ENCODE measurements around the gene MKKS. TPM values are rescaled to one million over a fixed set of nuclear protein-coding genes. Genes with fewer than 3 reads are reported as not detected.

Gene MKKS
- total and polyA plus RNA-seq, 10 of the 15 experiments (the other 5 are each of a cell fraction or from before 2014, with no cell fraction given), result 4.3 to 17.9 (median 7.7) TPM

DNA sequence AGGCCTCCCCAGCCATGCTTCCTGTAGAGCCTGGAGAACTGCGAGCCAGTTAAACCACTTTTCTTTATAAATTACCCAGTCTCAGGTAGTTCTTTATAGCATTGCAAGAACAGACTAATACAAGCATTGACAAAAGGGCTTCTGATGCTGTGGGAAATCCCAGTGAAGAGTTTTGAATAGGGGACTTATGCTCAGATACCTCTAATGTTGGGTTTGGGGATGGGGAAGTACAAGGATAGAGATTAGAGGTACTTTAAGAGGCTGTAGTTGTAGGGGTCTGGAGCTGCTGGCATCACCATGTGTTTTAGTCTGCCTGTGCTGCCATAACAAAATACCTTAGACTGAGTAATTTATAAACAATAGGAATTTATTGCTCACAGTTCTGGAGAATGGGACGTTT is 9.9 kb upstream of the MKKS start:
- no TSS peak for BruUV-seq (replicated peaks)
- Histone ChIP-seq H3K4me3 (no peak overlapping the region), H3K27ac (ENCODE audit: control insufficient read depth, insufficient read depth) (0 out of 2 replicates have a peak overlapping the region, but pooled peaks have one; percentile 6), H3K9ac (ENCODE audit: control insufficient read depth, insufficient read depth, low read length) (no peak overlapping the region), H3K9me3 (replicated peaks; ENCODE audit: control insufficient read depth, insufficient read depth, low read length) (no peaks in the 10 kb centered on the region), H4K20me1 (ENCODE audit: control insufficient read depth, insufficient read depth) (no peaks in the 10 kb centered on the region), H3K27me3 (replicated peaks in 1 of 2; ENCODE audit: control insufficient read depth in 2 of 2, insufficient read depth in 2 of 2, low read length in 1 of 2) (no peaks in the 10 kb centered on the region), H3K4me1 (ENCODE audit: control insufficient read depth, insufficient read depth, low read length) (peaks cover 25% of the 10 kb centered on the region), H3K79me2 (ENCODE audit: control insufficient read depth, insufficient read depth, low read length) (peaks cover 14% of the 10 kb centered on the region), H3K36me3 (ENCODE audit: control insufficient read depth in 2 of 2, insufficient read depth in 2 of 2, low read length in 1 of 2) (no peaks in the 10 kb centered on the region), H2AFZ (ENCODE audit: control insufficient read depth, low read depth, low read length) (no peak overlapping the region), H3K4me2 (ENCODE audit: control insufficient read depth, insufficient read depth) (0 out of 2 replicates have a peak overlapping the region, but pooled peaks have one; percentile 8)
- in situ Hi-C loops (cut with MboI) (no loop called here), intact Hi-C loops (cut with micrococcal nuclease; ENCODE audit: unreplicated experiment) (no loop called here)
- FAIRE-seq (no peak), DNase-seq (ENCODE audit: low read depth, low spot score) (no peak), ATAC-seq (peak; percentile 29)
- SMC1A ChIA-PET (ENCODE audit: uncharacterized antibody, unreplicated experiment), result interaction anchor here (1.0 to 1.4 kb wide), 5 partner anchors 9 to 97 kb away, joined by 3 to 5 read pairs (median 3); partner anchors contain the start of genes MKKS and SLX4IP
- no peak for TF ChIP-seq KAT2A (conservative IDR thresholded peaks at IDR 0.05; ENCODE audit: control insufficient read depth, low read depth, low read length)
- no peak for TF ChIP-seq ZNF274 (IDR thresholded peaks at IDR 0.05; ENCODE audit: insufficient read depth, insufficient read length)
- no peak for TF ChIP-seq NBN (IDR thresholded peaks at IDR 0.05)
- no peak for TF ChIP-seq TAF1 (IDR thresholded peaks at IDR 0.05; ENCODE audit: borderline replicate concordance, low read depth, low read length)
- TF ChIP-seq SP1 (IDR thresholded peaks at IDR 0.05; ENCODE audit: low read depth, low read length), result no peak
- RAD21 ChIA-PET (ENCODE audit: unreplicated experiment), result interaction anchor here (1.0 to 1.3 kb wide), 3 partner anchors 9 to 16 kb away, joined by 3 to 5 read pairs (median 3); partner anchors contain the start of gene SLX4IP
- 54% methylated on average over 2 of the region's 2 CpGs for WGBS (ENCODE audit: insufficient coverage, insufficient replicate concordance, low lambda C conversion rate, missing lambda C conversion rate)
- POLR2A ChIA-PET, result interaction anchor here (0.7 to 2.2 kb wide), 2 partner anchors 9 to 10 kb away, joined by 5 to 10 read pairs; partner anchors contain the start of genes MKKS and SLX4IP
- CTCF ChIA-PET, result interaction anchor here (1.3 to 2.2 kb wide), 2 partner anchors 10 to 13 kb away, joined by 3 to 12 read pairs; partner anchors contain the start of genes MKKS and SLX4IP

DNA sequence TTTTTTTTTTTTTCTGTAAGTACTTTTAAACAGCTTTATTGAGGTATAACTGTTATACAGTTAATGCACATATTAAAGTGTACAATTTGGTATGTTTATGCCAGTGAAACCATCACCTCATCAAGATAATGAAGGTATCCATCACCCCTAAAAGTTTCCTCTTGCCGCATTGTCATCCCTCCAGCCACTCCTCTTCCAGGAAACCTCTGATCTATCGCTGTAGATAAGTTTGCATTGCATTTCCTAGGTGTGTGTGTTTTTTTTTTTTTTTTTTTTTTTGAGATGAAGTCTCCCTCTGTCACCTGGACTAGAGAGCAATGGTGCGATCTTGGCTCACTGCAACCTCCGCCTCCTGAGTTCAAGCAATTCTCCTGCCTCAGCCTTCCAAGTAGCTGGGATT is 4.2 kb upstream of the MKKS start:
- in situ Hi-C loops (cut with MboI) (no loop called here), intact Hi-C loops (cut with micrococcal nuclease; ENCODE audit: unreplicated experiment) (loop anchor here (10.0 kb wide), 3 partner anchors 937 to 1097 kb away; no protein-coding TSS in a partner anchor)
- no peaks in the 10 kb centered on the region for H3K9me3 ChIP-seq (replicated peaks; ENCODE audit: control insufficient read depth, insufficient read depth, low read length)
- peaks cover 30% of the 10 kb centered on the region for H3K79me2 ChIP-seq (ENCODE audit: control insufficient read depth, insufficient read depth, low read length)
- no peak overlapping the region for H3K4me2 ChIP-seq (ENCODE audit: control insufficient read depth, insufficient read depth)
- WGBS (ENCODE audit: insufficient coverage, insufficient replicate concordance, low lambda C conversion rate, missing lambda C conversion rate), result 84% methylated on average over 4 of the region's 4 CpGs
- no peak overlapping the region for H3K4me3 ChIP-seq
- no peaks in the 10 kb centered on the region for H3K36me3 ChIP-seq (ENCODE audit: control insufficient read depth in 2 of 2, insufficient read depth in 2 of 2, low read length in 1 of 2)
- no peak overlapping the region for H2AFZ ChIP-seq (ENCODE audit: control insufficient read depth, low read depth, low read length)
- no peaks in the 10 kb centered on the region for H4K20me1 ChIP-seq (ENCODE audit: control insufficient read depth, insufficient read depth)
- no TSS peak for BruUV-seq (replicated peaks)
- DNase-seq (ENCODE audit: low read depth, low spot score) (no peak), ATAC-seq (no peak), FAIRE-seq (no peak)
- POLR2A ChIA-PET, result interaction anchor here (0.6 to 6.6 kb wide), 5 partner anchors 9 to 61 kb away, joined by 3 to 53 read pairs (median 3); no protein-coding TSS in a partner anchor
- no peak overlapping the region for H3K27ac ChIP-seq (ENCODE audit: control insufficient read depth, insufficient read depth)
- CTCF ChIA-PET, result interaction anchor here (1.1 to 6.4 kb wide), 2 partner anchors 11 to 38 kb away, joined by 3 to 52 read pairs; no protein-coding TSS in a partner anchor
- H3K4me1 ChIP-seq (ENCODE audit: control insufficient read depth, insufficient read depth, low read length), result peaks cover 12% of the 10 kb centered on the region
- TF ChIP-seq POLR2AphosphoS5 (IDR thresholded peaks at IDR 0.05; ENCODE audit: low read length) (no peak), EP300 (IDR thresholded peaks at IDR 0.05; ENCODE audit: borderline replicate concordance in 1 of 2, control insufficient read depth in 1 of 2, low read depth in 2 of 2, low read length in 2 of 2) (no peak), SMAD5 (IDR thresholded peaks at IDR 0.05; ENCODE audit: low read depth) (no peak), BHLHE40 (IDR thresholded peaks at IDR 0.05; ENCODE audit: borderline replicate concordance in 1 of 2, low read depth in 2 of 2, low read length in 1 of 2) (no peak), MEF2B (IDR thresholded peaks at IDR 0.05; ENCODE audit: partially characterized antibody, poor library complexity, severe bottlenecking) (no peak)
- H3K9ac ChIP-seq (ENCODE audit: control insufficient read depth, insufficient read depth, low read length), result no peak overlapping the region
- SMC1A ChIA-PET (ENCODE audit: uncharacterized antibody, unreplicated experiment), result interaction anchor here (0.7 to 6.8 kb wide), 6 partner anchors 10 to 121 kb away, joined by 3 to 72 read pairs (median 4); no protein-coding TSS in a partner anchor
- H3K27me3 ChIP-seq (replicated peaks in 1 of 2; ENCODE audit: control insufficient read depth in 2 of 2, insufficient read depth in 2 of 2, low read length in 1 of 2), result no peaks in the 10 kb centered on the region
- RAD21 ChIA-PET (ENCODE audit: unreplicated experiment), result interaction anchor here (0.7 to 5.0 kb wide), 6 partner anchors 15 to 114 kb away, joined by 3 to 47 read pairs (median 4); no protein-coding TSS in a partner anchor

Measured in GM12878 (cell line).